A549 (cell line): ENCODE data around the gene RAD51. TPM values are rescaled to one million over a fixed set of nuclear protein-coding genes. Genes with fewer than 3 reads are reported as not detected.

Experiments used
- ATAC-seq, 2 experiments: fragments of 200-7000 bp in 1 of 2; fragments of >200 bp in 1 of 2; cut with Nextera tagmentation in 1 of 2; cut with Tn5 transposase in 1 of 2; 3 replicates each; pipeline versions ENCODE4 v1.8.0 to v1.9.1; 2018 to 2020; ENCODE audit warnings: mild to moderate bottlenecking in 1 of 2, moderate library complexity in 1 of 2
- CTCF ChIA-PET: fragments of 300-600 bp; sonication (Branson Sonifier 250); formaldehyde crosslinking; extraction: SDS; loops from one replicate; lab custom pipeline; 2021; ENCODE audit warnings: antibody characterized with exemption, inconsistent platforms; lab: Yijun Ruan, JAX
- POLR2A ChIA-PET: fragments of 350-600 bp; formaldehyde crosslinking; extraction: SDS; loops from one replicate; lab custom pipeline; 2021; ENCODE audit warnings: antibody characterized with exemption, inconsistent platforms; lab: Yijun Ruan, JAX
- DNase-seq, 2 experiments: peaks; one replicate each; pipeline versions ENCODE4 v3.0.0 to v3.0.0-alpha.2; 2011 to 2016; ENCODE audit warnings: low read depth in 1 of 2, low spot score in 1 of 2
- FAIRE-seq: peaks from 2 replicates; lab custom pipeline; 2011; peaks lifted over from hg19 to GRCh38; lab: Jason Lieb, UNC
- H3K27ac ChIP-seq, 2 experiments: fragments of >200 bp; sonication (Bioruptor Twin); formaldehyde crosslinking; 3 replicates each; pipeline ENCODE4 v1.5.1; 2016 to 2017
- H3K4me1 ChIP-seq: fragments of >200 bp; sonication (Bioruptor Twin); formaldehyde crosslinking; 3 replicates; pipeline ENCODE4 v1.6.1; 2016
- H3K4me2 ChIP-seq: fragments of >200 bp; sonication (Bioruptor Twin); formaldehyde crosslinking; 3 replicates; pipeline ENCODE4 v1.6.1; 2016
- H3K4me3 ChIP-seq: fragments of >200 bp; sonication (Bioruptor Twin); formaldehyde crosslinking; 3 replicates; pipeline ENCODE4 v1.5.1; 2016
- H3K9me3 ChIP-seq: fragments of >200 bp; sonication (Bioruptor Twin); formaldehyde crosslinking; 3 replicates; pipeline ENCODE4 v1.6.1; 2016
- ATOH8 ChIP-seq: fragments of 250-450 bp; sonication (Bioruptor Pico); IDR thresholded peaks from 2 replicates; pipeline ENCODE4 v1.5.0; 2020; ENCODE audit warnings: low read depth, mild to moderate bottlenecking, moderate library complexity
- BHLHE40 ChIP-seq: IDR thresholded peaks from 2 replicates; pipeline ENCODE4 v1.6.1; 2012; ENCODE audit warnings: low read depth, low read length, inconsistent platforms
- CBX2 ChIP-seq: fragments of 200-600 bp; sonication (generic); IDR thresholded peaks from 2 replicates; pipeline ENCODE4 v1.6.1; 2016; ENCODE audit warnings: low read depth, mild to moderate bottlenecking, borderline replicate concordance
- CHD4 ChIP-seq: fragments of 200-600 bp; sonication (generic); IDR thresholded peaks from 2 replicates; pipeline ENCODE4 v1.6.1; 2016; ENCODE audit warnings: antibody characterized with exemption, mild to moderate bottlenecking, borderline replicate concordance
- CTCF ChIP-seq: fragments of >200 bp; sonication (Bioruptor Twin); formaldehyde crosslinking; IDR thresholded peaks from 3 replicates; pipeline ENCODE4 v1.5.1; 2016
- EHF ChIP-seq: fragments of 250-450 bp; sonication (Bioruptor Pico); IDR thresholded peaks from 2 replicates; pipeline ENCODE4 v1.5.0; 2020; ENCODE audit warnings: mild to moderate bottlenecking
- EP300 ChIP-seq, 2 experiments: fragments of >200 bp; sonication (Bioruptor Twin); formaldehyde crosslinking; IDR thresholded peaks; 2 replicates in 1 of 2; 3 replicates in 1 of 2; pipeline ENCODE4 v1.6.1; 2016 to 2017
- FOXS1 ChIP-seq: fragments of 250-450 bp; sonication (Bioruptor Pico); IDR thresholded peaks from 2 replicates; pipeline ENCODE4 v1.5.0; 2020; ENCODE audit warnings: mild to moderate bottlenecking, moderate library complexity
- GATA3 ChIP-seq: IDR thresholded peaks from 2 replicates; pipeline ENCODE4 v1.6.1; 2012; ENCODE audit warnings: borderline replicate concordance
- HDAC2 ChIP-seq: fragments of 200-600 bp; sonication (generic); IDR thresholded peaks from 2 replicates; pipeline ENCODE4 v1.6.1; 2016
- HOXB5 ChIP-seq: fragments of 250-450 bp; sonication (Bioruptor Pico); IDR thresholded peaks from 2 replicates; pipeline ENCODE4 v1.5.0; 2020; ENCODE audit warnings: mild to moderate bottlenecking, moderate library complexity
- NFE2L2 ChIP-seq: fragments of 150-350 bp; conservative IDR thresholded peaks from 2 replicates; pipeline ENCODE4 v1.6.1; 2014; ENCODE audit warnings: low read length
- RARB ChIP-seq: fragments of 250-450 bp; sonication (Bioruptor Pico); IDR thresholded peaks from 2 replicates; pipeline ENCODE4 v1.8.0; 2021; ENCODE audit warnings: mild to moderate bottlenecking, moderate library complexity
- RCOR1 ChIP-seq: fragments of 150-350 bp; IDR thresholded peaks from 2 replicates; pipeline ENCODE4 v1.6.1; 2014; ENCODE audit warnings: antibody characterized with exemption, low read length, low read depth
- RFX5 ChIP-seq: fragments of 450-650 bp; IDR thresholded peaks from 2 replicates; pipeline ENCODE4 v1.7.1; 2014; ENCODE audit warnings: antibody characterized with exemption, mild to moderate bottlenecking, moderate library complexity
- RNF2 ChIP-seq: fragments of 200-600 bp; sonication (generic); IDR thresholded peaks from 2 replicates; pipeline ENCODE4 v1.6.1; 2016; ENCODE audit warnings: low read depth, mild to moderate bottlenecking, antibody characterized with exemption, moderate library complexity, borderline replicate concordance
- SMC3 ChIP-seq: fragments of >200 bp; sonication (Bioruptor Twin); formaldehyde crosslinking; IDR thresholded peaks from 3 replicates; pipeline ENCODE4 v1.6.1; 2018; ENCODE audit warnings: inconsistent platforms
- SREBF2 ChIP-seq: fragments of 450-650 bp; IDR thresholded peaks from 2 replicates; pipeline ENCODE4 v1.6.1; 2014; ENCODE audit warnings: mild to moderate bottlenecking, moderate library complexity
- TFCP2L1 ChIP-seq: fragments of 250-450 bp; sonication (Bioruptor Pico); IDR thresholded peaks from 2 replicates; pipeline ENCODE4 v1.5.0; 2021; ENCODE audit warnings: mild to moderate bottlenecking
- TP53 ChIP-seq: fragments of 250-450 bp; sonication (Bioruptor Pico); IDR thresholded peaks from 2 replicates; pipeline ENCODE4 v1.5.0; 2021; ENCODE audit warnings: mild to moderate bottlenecking, moderate library complexity
- ZC3H11A ChIP-seq: fragments of 450-650 bp; IDR thresholded peaks from 2 replicates; pipeline ENCODE4 v1.6.1; 2014; ENCODE audit warnings: antibody characterized with exemption, mild to moderate bottlenecking
- WGBS: methylation state at CpG from one replicate; pipeline ENCODE4 v1.1.6; 2017; ENCODE audit errors: missing lambda C conversion rate; 5-methylcytosine and 5-hydroxymethylcytosine counted together
- polyA plus RNA-seq, 4 experiments: library from polyadenylated mRNA; depleted of rRNA in 3 of 4; stranded (reverse); fragments of >200 nt; fragmentation: RNase III in 1 of 4; extraction: RNeasy Plus Mini Kit Qiagen cat#74134 plus additional on column Dnase treatment in 1 of 4; gene quantifications; 2 replicates in 3 of 4; 3 replicates in 1 of 4; pipeline ENCODE4 v1.2.3, GENCODE V29; 2011 to 2017
- TF ChIP-seq, protein P1 (sequence below): fragments of >200 bp; sonication (Bioruptor Twin); formaldehyde crosslinking; IDR thresholded peaks from 3 replicates; pipeline ENCODE4 v1.6.1; 2016
- TF ChIP-seq, protein P2 (sequence below): fragments of >200 bp; sonication (Bioruptor Twin); formaldehyde crosslinking; IDR thresholded peaks from 2 replicates; pipeline ENCODE4 v1.6.1; 2016
- TF ChIP-seq, protein P3 (sequence below): fragments of 450-650 bp; IDR thresholded peaks from 2 replicates; pipeline ENCODE4 v1.6.1; 2014; ENCODE audit warnings: antibody characterized with exemption

RAD51 gene
- polyA plus RNA-seq, 2 of the 4 experiments (the other 2 are of a cell fraction) = 12.9 to 14.4 TPM

- no peak for TF ChIP-seq ATOH8
Measured at GRCh38 chr15:40722934-40723333, 28.0 kb downstream of the RAD51 start (continued).

DNA sequence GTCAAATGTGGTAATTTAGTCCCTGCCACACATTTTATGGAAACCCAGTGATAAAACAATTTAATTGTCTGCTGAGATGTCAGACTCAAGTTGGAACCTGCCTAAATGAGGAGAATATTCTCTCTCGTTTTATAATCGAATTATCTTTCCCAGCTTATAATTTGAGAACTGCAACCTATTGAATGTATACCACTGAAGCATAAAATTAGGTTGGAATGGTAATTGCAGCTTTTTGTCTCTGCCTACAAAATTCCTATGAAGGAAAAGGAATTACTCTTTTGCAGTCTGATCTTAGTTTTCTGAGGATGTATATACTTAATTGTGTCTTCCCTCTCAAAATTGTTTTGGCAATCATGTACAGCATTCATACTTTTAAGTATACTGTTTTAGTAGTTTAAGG is 28.9 kb downstream of the RAD51 start:
- Histone ChIP-seq H3K9me3 (no peaks in the 10 kb centered on the region), H3K4me3 (no peak overlapping the region), H3K27ac (no peak overlapping the region), H3K4me2 (no peak overlapping the region), H3K4me1 (no peaks in the 10 kb centered on the region)
- TF ChIP-seq, protein P1, sequence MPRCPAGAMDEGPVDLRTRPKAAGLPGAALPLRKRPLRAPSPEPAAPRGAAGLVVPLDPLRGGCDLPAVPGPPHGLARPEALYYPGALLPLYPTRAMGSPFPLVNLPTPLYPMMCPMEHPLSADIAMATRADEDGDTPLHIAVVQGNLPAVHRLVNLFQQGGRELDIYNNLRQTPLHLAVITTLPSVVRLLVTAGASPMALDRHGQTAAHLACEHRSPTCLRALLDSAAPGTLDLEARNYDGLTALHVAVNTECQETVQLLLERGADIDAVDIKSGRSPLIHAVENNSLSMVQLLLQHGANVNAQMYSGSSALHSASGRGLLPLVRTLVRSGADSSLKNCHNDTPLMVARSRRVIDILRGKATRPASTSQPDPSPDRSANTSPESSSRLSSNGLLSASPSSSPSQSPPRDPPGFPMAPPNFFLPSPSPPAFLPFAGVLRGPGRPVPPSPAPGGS = no peak
- TF ChIP-seq, protein P2, sequence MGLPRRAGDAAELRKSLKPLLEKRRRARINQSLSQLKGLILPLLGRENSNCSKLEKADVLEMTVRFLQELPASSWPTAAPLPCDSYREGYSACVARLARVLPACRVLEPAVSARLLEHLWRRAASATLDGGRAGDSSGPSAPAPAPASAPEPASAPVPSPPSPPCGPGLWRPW = no peak
- TF ChIP-seq CHD4 = no peak
- no peak for TF ChIP-seq SREBF2
- TF ChIP-seq EHF (CRISPR knock-in tag) = no peak
- TF ChIP-seq CTCF = no peak
- TF ChIP-seq SMC3 = no peak
- TF ChIP-seq RARB (CRISPR knock-in tag) = no peak
- TF ChIP-seq EP300 (IDR thresholded peaks at IDR 0.05) = no peak
- TF ChIP-seq HDAC2 = no peak
- no peak for TF ChIP-seq GATA3
- no peak for TF ChIP-seq NFE2L2
- no peak for TF ChIP-seq RCOR1
- TF ChIP-seq TFCP2L1 (CRISPR knock-in tag) = no peak
- TF ChIP-seq BHLHE40 = no peak
- TF ChIP-seq, protein P3, sequence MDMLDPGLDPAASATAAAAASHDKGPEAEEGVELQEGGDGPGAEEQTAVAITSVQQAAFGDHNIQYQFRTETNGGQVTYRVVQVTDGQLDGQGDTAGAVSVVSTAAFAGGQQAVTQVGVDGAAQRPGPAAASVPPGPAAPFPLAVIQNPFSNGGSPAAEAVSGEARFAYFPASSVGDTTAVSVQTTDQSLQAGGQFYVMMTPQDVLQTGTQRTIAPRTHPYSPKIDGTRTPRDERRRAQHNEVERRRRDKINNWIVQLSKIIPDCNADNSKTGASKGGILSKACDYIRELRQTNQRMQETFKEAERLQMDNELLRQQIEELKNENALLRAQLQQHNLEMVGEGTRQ = no peak
- TF ChIP-seq CBX2 = no peak
- TF ChIP-seq HOXB5 (CRISPR knock-in tag) = no peak
- ATAC-seq = no peak
- ChIA-PET POLR2A (no interaction called here), CTCF (interaction anchor here (0.6 to 3.2 kb wide), 5 partner anchors 8 to 134 kb away, joined by 3 to 10 read pairs (median 4); no protein-coding TSS in a partner anchor)
- 71% methylated on average over 2 of the region's 2 CpGs for WGBS
- no peak for FAIRE-seq
- DNase-seq = no peak

DNA sequence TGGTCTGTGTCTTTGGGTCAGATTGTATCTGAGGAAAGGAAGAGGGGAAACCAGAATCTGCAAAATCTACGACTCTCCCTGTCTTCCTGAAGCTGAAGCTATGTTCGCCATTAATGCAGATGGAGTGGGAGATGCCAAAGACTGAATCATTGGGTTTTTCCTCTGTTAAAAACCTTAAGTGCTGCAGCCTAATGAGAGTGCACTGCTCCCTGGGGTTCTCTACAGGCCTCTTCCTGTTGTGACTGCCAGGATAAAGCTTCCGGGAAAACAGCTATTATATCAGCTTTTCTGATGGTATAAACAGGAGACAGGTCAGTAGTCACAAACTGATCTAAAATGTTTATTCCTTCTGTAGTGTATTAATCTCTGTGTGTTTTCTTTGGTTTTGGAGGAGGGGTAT is 36.1 kb downstream of the RAD51 start:
- 95% methylated on average over 3 of the region's 3 CpGs for WGBS
- H3K4me3 ChIP-seq = no peak overlapping the region
- H3K27ac ChIP-seq = no peak overlapping the region
- CTCF ChIA-PET = interaction anchor here (1.5 to 1.7 kb wide), 2 partner anchors 15 to 51 kb away, joined by 3 to 4 read pairs; no protein-coding TSS in a partner anchor
- DNase-seq (no peak), ATAC-seq (no peak), FAIRE-seq (no peak)
- H3K4me2 ChIP-seq = no peak overlapping the region
- no peaks in the 10 kb centered on the region for H3K9me3 ChIP-seq
- POLR2A ChIA-PET = no interaction called here
- no peaks in the 10 kb centered on the region for H3K4me1 ChIP-seq
- TF ChIP-seq RNF2 (no peak), CBX2 (no peak), SMC3 (no peak), RARB (CRISPR knock-in tag) (no peak), ZC3H11A (no peak), ATOH8 (no peak), RFX5 (no peak), CTCF (no peak), FOXS1 (CRISPR knock-in tag) (no peak), TP53 (CRISPR knock-in tag) (no peak), BHLHE40 (no peak)
- TF ChIP-seq, protein P3 = no peak
